Endodermal cell (in vitro differentiated cells): ENCODE measurements around the gene CRIP1. TPM values are rescaled to one million over a fixed set of nuclear protein-coding genes. Genes with fewer than 3 reads are reported as not detected.

ENCODE experiments used
- DNase-seq: peaks from one replicate; pipeline ENCODE4 v3.0.0-alpha.2; 2017
- H3K27ac ChIP-seq: 2 replicates; pipeline ENCODE4 v1.5.1; 2013; ENCODE audit warnings: mild to moderate bottlenecking, low read depth, low read length, moderate library complexity
- H3K27me3 ChIP-seq: 2 replicates; pipeline ENCODE4 v1.6.1; 2013; ENCODE audit warnings: mild to moderate bottlenecking, low read length, moderate library complexity; ENCODE audit not compliant: insufficient read depth, control insufficient read depth, poor library complexity, severe bottlenecking
- H3K36me3 ChIP-seq: 2 replicates; pipeline ENCODE4 v1.7.0; 2013; ENCODE audit warnings: mild to moderate bottlenecking, low read length, moderate library complexity; ENCODE audit not compliant: control insufficient read depth, insufficient read depth
- H3K4me1 ChIP-seq: one replicate; pipeline ENCODE4 v1.7.0; 2013; ENCODE audit warnings: low read length; ENCODE audit not compliant: control insufficient read depth, insufficient read depth
- H3K4me3 ChIP-seq: 2 replicates; pipeline ENCODE4 v1.5.1; 2013; ENCODE audit warnings: mild to moderate bottlenecking, low read length, moderate library complexity
- H3K9ac ChIP-seq: 2 replicates; pipeline ENCODE4 v1.6.1; 2013; ENCODE audit warnings: mild to moderate bottlenecking, low read length, moderate library complexity; ENCODE audit not compliant: poor library complexity, severe bottlenecking; ENCODE audit errors: extremely low read depth
- H3K9me3 ChIP-seq: 2 replicates; pipeline ENCODE4 v1.6.1; 2013; ENCODE audit warnings: mild to moderate bottlenecking, low read length, moderate library complexity; ENCODE audit not compliant: control insufficient read depth
- H3K27ac Mint-ChIP-seq: 2 replicates; pipeline ENCODE4 v1.8.0; 2020; ENCODE audit warnings: mixed read lengths
- H3K27me3 Mint-ChIP-seq: 2 replicates; pipeline ENCODE4 v1.8.0; 2021; ENCODE audit warnings: mild to moderate bottlenecking, mixed read lengths; ENCODE audit not compliant: insufficient read depth
- H3K36me3 Mint-ChIP-seq: 2 replicates; pipeline ENCODE4 v1.8.0; 2020; ENCODE audit warnings: low read depth, mixed read lengths
- H3K4me1 Mint-ChIP-seq: 2 replicates; pipeline ENCODE4 v1.8.0; 2020; ENCODE audit warnings: mixed read lengths
- H3K4me3 Mint-ChIP-seq: 2 replicates; pipeline ENCODE4 v1.8.0; 2020; ENCODE audit warnings: mild to moderate bottlenecking, moderate library complexity, mixed read lengths
- H3K9me3 Mint-ChIP-seq: 2 replicates; pipeline ENCODE4 v1.8.0; 2020; ENCODE audit warnings: mild to moderate bottlenecking, mixed read lengths
- WGBS, 2 experiments: methylation state at CpG; one replicate each; pipeline versions ENCODE4 v1.1.5 to v1.1.7; 2013; ENCODE audit warnings: missing lambda C conversion rate in 2 of 2, mixed read lengths in 1 of 2; ENCODE audit not compliant: insufficient coverage in 1 of 2, insufficient read length in 1 of 2; 5-methylcytosine and 5-hydroxymethylcytosine counted together
- total RNA-seq, 2 donors: library from RNA; stranded (reverse); fragmentation: NEBNext Ultra II Directional in 1 of 2; extraction: Animal tissue kit (Norgen Biotek cat#: 25700) in 1 of 2; gene quantifications; 2 replicates in 1 of 2; 3 replicates in 1 of 2; pipeline ENCODE4 v1.2.1, GENCODE V29; 2021
- TF ChIP-seq, protein P1 (sequence below): fragments of 200-600 bp; sonication (generic); conservative IDR thresholded peaks from 2 replicates; pipeline ENCODE4 v1.5.0; 2021; ENCODE audit warnings: antibody characterized with exemption, mild to moderate bottlenecking

The CRIP1 gene
- total RNA-seq, 2 donors from 2014 or later = 7.0 to 47.1 TPM

DNA sequence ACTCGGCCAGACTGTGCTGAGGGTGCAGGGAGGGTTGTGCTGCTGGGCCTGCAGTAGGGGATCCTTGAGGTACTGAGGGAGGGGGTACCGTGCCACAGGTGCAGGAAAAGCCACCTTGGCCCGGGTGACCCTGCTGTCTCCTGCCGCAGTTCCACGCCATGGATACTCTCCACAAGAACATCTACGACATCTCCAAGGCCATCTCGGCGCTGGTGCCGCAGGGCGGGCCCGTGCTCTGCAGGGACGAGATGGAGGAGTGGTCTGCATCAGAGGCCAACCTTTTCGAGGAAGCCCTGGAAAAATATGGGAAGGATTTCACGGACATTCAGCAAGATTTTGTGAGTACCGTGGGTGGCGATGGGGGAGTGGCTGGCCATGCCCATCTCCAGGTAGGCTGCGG is 26.1 kb upstream of the CRIP1 start:
- Histone ChIP-seq H3K4me3 (no peak overlapping the region), H3K9ac (no peak overlapping the region), H3K9me3 (no peaks in the 10 kb centered on the region), H3K27me3 (no peaks in the 10 kb centered on the region), H3K4me1 (no peaks in the 10 kb centered on the region), H3K27ac (no peak overlapping the region), H3K36me3 (peaks cover 25% of the 10 kb centered on the region)
- Mint-ChIP-seq H3K36me3 (peaks cover 32% of the 10 kb centered on the region), H3K4me1 (no peaks in the 10 kb centered on the region), H3K4me3 (no peak overlapping the region), H3K9me3 (no peaks in the 10 kb centered on the region), H3K27ac (no peak overlapping the region), H3K27me3 (no peaks in the 10 kb centered on the region)
- no peak for DNase-seq
- TF ChIP-seq, protein P1, sequence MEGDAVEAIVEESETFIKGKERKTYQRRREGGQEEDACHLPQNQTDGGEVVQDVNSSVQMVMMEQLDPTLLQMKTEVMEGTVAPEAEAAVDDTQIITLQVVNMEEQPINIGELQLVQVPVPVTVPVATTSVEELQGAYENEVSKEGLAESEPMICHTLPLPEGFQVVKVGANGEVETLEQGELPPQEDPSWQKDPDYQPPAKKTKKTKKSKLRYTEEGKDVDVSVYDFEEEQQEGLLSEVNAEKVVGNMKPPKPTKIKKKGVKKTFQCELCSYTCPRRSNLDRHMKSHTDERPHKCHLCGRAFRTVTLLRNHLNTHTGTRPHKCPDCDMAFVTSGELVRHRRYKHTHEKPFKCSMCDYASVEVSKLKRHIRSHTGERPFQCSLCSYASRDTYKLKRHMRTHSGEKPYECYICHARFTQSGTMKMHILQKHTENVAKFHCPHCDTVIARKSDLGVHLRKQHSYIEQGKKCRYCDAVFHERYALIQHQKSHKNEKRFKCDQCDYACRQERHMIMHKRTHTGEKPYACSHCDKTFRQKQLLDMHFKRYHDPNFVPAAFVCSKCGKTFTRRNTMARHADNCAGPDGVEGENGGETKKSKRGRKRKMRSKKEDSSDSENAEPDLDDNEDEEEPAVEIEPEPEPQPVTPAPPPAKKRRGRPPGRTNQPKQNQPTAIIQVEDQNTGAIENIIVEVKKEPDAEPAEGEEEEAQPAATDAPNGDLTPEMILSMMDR = no peak
- 96 to 97% methylated on average over 12 to 17 of the region's 17 CpGs for WGBS, 2 experiments

DNA sequence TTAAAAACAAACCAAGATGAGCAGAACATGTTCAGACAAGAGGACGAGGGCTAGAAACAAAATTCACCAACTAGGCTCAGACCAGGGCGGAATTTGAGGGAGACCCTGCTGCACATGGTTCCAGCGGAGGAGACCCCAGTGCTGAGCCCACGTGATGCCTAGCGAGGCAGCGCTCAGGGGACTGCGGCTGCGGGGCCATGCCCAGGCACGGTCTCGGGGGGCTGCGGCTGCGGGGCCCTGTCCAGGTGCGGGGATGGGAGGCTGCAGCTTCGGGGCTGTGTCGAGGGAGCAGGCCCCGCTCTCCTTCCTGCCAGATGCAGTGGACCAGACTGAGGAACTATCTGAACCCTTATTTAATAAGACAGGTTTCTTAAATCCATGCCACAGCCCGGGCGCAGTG is 24.8 kb upstream of the CRIP1 start:
- H3K4me1 Mint-ChIP-seq = no peaks in the 10 kb centered on the region
- H3K4me3 Mint-ChIP-seq = no peak overlapping the region
- Histone ChIP-seq H3K4me3 (no peak overlapping the region), H3K4me1 (no peaks in the 10 kb centered on the region), H3K9ac (no peak overlapping the region), H3K27ac (peak overlapping the region; percentile 32), H3K36me3 (peaks cover 20% of the 10 kb centered on the region), H3K9me3 (no peaks in the 10 kb centered on the region), H3K27me3 (no peaks in the 10 kb centered on the region)
- 96 to 98% methylated on average over 7 to 18 of the region's 18 CpGs for WGBS, 2 experiments
- H3K27me3 Mint-ChIP-seq = no peaks in the 10 kb centered on the region
- peaks cover 30% of the 10 kb centered on the region for H3K36me3 Mint-ChIP-seq
- DNase-seq = no peak
- H3K9me3 Mint-ChIP-seq = no peaks in the 10 kb centered on the region
- TF ChIP-seq, protein P1 = no peak
- no peak overlapping the region for H3K27ac Mint-ChIP-seq

DNA sequence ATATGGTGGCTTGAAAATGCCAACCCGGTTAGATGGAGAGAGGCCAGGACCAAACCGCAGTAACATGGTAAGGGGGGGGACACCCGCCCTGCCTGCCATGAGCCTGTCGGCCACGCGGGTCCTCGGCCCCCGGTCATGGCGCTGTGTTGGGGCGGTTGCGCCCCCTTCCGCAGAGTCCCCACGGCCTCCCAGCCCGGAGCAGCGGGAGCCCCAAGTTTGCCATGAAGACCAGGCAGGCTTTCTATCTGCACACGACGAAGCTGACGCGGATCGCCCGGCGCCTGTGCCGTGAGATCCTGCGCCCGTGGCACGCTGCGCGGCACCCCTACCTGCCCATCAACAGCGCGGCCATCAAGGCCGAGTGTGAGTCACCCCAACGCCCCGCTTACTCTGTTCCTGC is 22.2 kb upstream of the CRIP1 start:
- H3K27ac Mint-ChIP-seq = no peak overlapping the region
- Histone ChIP-seq H3K36me3 (peaks cover 22% of the 10 kb centered on the region), H3K9ac (no peak overlapping the region), H3K4me3 (no peak overlapping the region), H3K4me1 (no peaks in the 10 kb centered on the region), H3K27ac (no peak overlapping the region), H3K9me3 (no peaks in the 10 kb centered on the region), H3K27me3 (no peaks in the 10 kb centered on the region)
- no peaks in the 10 kb centered on the region for H3K4me1 Mint-ChIP-seq
- no peak overlapping the region for H3K4me3 Mint-ChIP-seq
- no peaks in the 10 kb centered on the region for H3K9me3 Mint-ChIP-seq
- DNase-seq = no peak
- H3K27me3 Mint-ChIP-seq = no peaks in the 10 kb centered on the region
- TF ChIP-seq, protein P1 = no peak
- 94 to 95% methylated on average over 29 to 33 of the region's 33 CpGs for WGBS, 2 experiments
- H3K36me3 Mint-ChIP-seq = peaks cover 32% of the 10 kb centered on the region
